ENCODE results near the gene ATP5ME.
A peak's percentile ranks its signal among the peaks of the same experiment; 100 is the strongest.

Gene ATP5ME

DNA sequence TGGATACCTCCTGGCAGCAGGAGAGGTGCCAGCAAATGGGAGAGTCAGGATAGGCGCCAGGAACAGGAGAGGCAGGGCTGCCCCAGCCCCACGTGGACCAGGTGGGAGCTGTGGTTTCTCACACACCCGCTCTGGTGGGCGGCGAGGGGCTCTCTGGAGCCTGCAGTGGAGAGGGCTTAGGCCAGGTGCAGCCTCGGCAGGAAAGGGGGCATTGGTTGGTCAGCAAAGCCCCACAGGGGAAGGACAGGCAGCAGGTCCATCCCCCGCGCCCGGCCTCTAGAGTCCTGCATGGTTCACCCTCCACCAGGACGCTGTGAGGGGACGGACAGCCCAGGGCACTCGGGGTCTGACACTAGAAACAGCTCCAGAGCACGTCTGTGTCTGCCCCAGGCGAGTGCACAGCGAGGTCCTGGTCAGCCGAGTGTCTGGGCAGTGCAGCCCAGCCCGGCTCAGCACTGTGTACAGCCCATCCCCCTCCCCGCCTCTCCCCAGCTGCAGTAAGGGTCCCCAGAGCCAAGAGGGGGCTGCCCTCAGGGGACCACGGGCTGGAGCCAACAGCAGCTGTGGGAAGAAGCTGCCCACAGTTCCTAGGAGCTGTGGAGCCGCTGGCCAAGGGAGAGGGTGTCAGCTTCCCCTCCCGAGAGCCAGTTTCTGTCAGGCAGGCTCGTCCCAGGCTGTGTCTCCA, 8.2 kb downstream of the ATP5ME start:
- no peaks in the 10 kb centered on the region for H3K27me3 ChIP-seq (ENCODE audit: insufficient read depth, low read length)
- no peaks in the 10 kb centered on the region for H3K9me3 ChIP-seq (ENCODE audit: low read length)
- H3K79me2 ChIP-seq (ENCODE audit: insufficient read depth, low read length) = no peaks in the 10 kb centered on the region
- H3K27ac ChIP-seq (ENCODE audit: low read depth, low read length, poor library complexity, severe bottlenecking) = no peak overlapping the region
- no peak overlapping the region for H3K4me3 ChIP-seq (ENCODE audit: low read depth, low read length, poor library complexity, severe bottlenecking)
- no peak overlapping the region for H3K9ac ChIP-seq (ENCODE audit: low read length)
- H2AFZ ChIP-seq (ENCODE audit: low read length) = no peak overlapping the region
- no peak overlapping the region for H3K4me2 ChIP-seq (ENCODE audit: low read length)
- no peaks in the 10 kb centered on the region for H4K20me1 ChIP-seq (ENCODE audit: insufficient read depth, low read length)
- no peaks in the 10 kb centered on the region for H3K36me3 ChIP-seq (ENCODE audit: insufficient read depth, low read length)
- no peak for TF ChIP-seq EZH2 (IDR thresholded peaks at IDR 0.05; ENCODE audit: borderline replicate concordance, low read length)
- TF ChIP-seq, protein P1, sequence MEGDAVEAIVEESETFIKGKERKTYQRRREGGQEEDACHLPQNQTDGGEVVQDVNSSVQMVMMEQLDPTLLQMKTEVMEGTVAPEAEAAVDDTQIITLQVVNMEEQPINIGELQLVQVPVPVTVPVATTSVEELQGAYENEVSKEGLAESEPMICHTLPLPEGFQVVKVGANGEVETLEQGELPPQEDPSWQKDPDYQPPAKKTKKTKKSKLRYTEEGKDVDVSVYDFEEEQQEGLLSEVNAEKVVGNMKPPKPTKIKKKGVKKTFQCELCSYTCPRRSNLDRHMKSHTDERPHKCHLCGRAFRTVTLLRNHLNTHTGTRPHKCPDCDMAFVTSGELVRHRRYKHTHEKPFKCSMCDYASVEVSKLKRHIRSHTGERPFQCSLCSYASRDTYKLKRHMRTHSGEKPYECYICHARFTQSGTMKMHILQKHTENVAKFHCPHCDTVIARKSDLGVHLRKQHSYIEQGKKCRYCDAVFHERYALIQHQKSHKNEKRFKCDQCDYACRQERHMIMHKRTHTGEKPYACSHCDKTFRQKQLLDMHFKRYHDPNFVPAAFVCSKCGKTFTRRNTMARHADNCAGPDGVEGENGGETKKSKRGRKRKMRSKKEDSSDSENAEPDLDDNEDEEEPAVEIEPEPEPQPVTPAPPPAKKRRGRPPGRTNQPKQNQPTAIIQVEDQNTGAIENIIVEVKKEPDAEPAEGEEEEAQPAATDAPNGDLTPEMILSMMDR (IDR thresholded peaks at IDR 0.05; ENCODE audit: low read length) = no peak
- H3K4me1 ChIP-seq (ENCODE audit: insufficient read depth, low read length, severe bottlenecking) = peaks cover 15% of the 10 kb centered on the region
- H3K9me2 ChIP-seq (ENCODE audit: low read depth, low read length) = no peaks in the 10 kb centered on the region
- no peaks in the 10 kb centered on the region for H3F3A ChIP-seq (ENCODE audit: insufficient read depth, low read length)

DNA sequence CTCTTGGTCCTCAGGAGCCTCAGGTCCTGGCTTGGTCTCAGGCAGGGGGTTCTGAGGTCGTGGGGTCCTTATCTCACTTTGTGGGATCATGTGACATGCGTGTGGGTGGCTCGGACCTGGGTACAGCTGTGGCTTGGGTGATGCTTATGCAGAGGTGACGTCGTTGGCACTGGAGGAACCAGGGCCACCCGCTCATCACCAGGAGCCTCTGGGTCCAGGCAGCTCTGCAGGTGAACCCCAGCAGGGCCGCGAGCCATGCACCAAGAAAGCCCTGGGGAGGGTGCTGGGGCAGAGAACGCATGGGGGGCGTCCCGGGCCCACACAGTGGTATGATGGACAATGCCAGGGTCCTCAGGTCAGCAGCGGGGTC, 8.7 kb downstream of the ATP5ME start:
- Histone ChIP-seq H3F3A (ENCODE audit: insufficient read depth, low read length) (no peaks in the 10 kb centered on the region), H3K9me3 (ENCODE audit: low read length) (no peaks in the 10 kb centered on the region), H3K4me3 (ENCODE audit: low read depth, low read length, poor library complexity, severe bottlenecking) (no peak overlapping the region), H3K27me3 (ENCODE audit: insufficient read depth, low read length) (no peaks in the 10 kb centered on the region), H3K4me1 (ENCODE audit: insufficient read depth, low read length, severe bottlenecking) (peaks cover 15% of the 10 kb centered on the region), H2AFZ (ENCODE audit: low read length) (no peak overlapping the region), H3K9me2 (ENCODE audit: low read depth, low read length) (no peaks in the 10 kb centered on the region), H3K79me2 (ENCODE audit: insufficient read depth, low read length) (no peaks in the 10 kb centered on the region), H3K4me2 (ENCODE audit: low read length) (peak overlapping the region; percentile 62; the same call in 1 of the 2 replicates), H3K27ac (ENCODE audit: low read depth, low read length, poor library complexity, severe bottlenecking) (no peak overlapping the region), H4K20me1 (ENCODE audit: insufficient read depth, low read length) (no peaks in the 10 kb centered on the region), H3K36me3 (ENCODE audit: insufficient read depth, low read length) (no peaks in the 10 kb centered on the region), H3K9ac (ENCODE audit: low read length) (no peak overlapping the region)
- TF ChIP-seq, protein P1 (IDR thresholded peaks at IDR 0.05; ENCODE audit: low read length) = no peak
- no peak for TF ChIP-seq EZH2 (IDR thresholded peaks at IDR 0.05; ENCODE audit: borderline replicate concordance, low read length)

DNA sequence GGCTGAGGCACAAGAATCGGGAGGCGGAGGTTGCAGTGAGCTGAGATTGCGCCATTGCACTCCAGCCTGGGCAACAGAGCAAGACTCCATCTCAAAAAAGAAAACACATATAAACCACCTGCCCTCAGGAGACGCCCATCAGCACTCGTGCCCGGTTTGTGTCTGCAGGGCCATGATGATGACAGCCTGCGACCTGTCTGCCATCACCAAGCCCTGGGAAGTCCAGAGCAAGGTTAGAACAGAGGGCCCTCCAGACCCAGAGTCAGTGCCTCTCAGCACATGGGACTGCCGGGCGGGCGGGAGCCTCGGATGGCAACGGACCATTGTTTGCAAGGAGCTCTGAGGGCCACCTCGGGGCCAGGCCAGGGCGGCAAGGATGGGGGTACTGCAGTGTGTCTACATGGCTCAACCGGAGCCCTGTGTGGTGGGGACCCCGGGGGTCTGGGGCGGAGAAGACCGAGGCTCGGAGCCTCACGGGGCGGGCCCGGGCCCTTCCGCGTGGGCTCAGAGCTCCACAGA, 9.3 kb downstream of the ATP5ME start:
- H3K9ac ChIP-seq (ENCODE audit: low read length) = no peak overlapping the region
- H3K4me3 ChIP-seq (ENCODE audit: low read depth, low read length, poor library complexity, severe bottlenecking) = peak overlapping the region; percentile 73
- no peaks in the 10 kb centered on the region for H3F3A ChIP-seq (ENCODE audit: insufficient read depth, low read length)
- H3K9me3 ChIP-seq (ENCODE audit: low read length) = no peaks in the 10 kb centered on the region
- no peak overlapping the region for H3K27ac ChIP-seq (ENCODE audit: low read depth, low read length, poor library complexity, severe bottlenecking)
- H3K79me2 ChIP-seq (ENCODE audit: insufficient read depth, low read length) = no peaks in the 10 kb centered on the region
- H4K20me1 ChIP-seq (ENCODE audit: insufficient read depth, low read length) = no peaks in the 10 kb centered on the region
- H3K9me2 ChIP-seq (ENCODE audit: low read depth, low read length) = no peaks in the 10 kb centered on the region
- H3K36me3 ChIP-seq (ENCODE audit: insufficient read depth, low read length) = no peaks in the 10 kb centered on the region
- H2AFZ ChIP-seq (ENCODE audit: low read length) = no peak overlapping the region
- H3K4me2 ChIP-seq (ENCODE audit: low read length) = peak overlapping the region; percentile 62; the same call in 1 of the 2 replicates
- no peaks in the 10 kb centered on the region for H3K27me3 ChIP-seq (ENCODE audit: insufficient read depth, low read length)
- no peak for TF ChIP-seq EZH2 (IDR thresholded peaks at IDR 0.05; ENCODE audit: borderline replicate concordance, low read length)
- TF ChIP-seq, protein P1 (IDR thresholded peaks at IDR 0.05; ENCODE audit: low read length) = no peak
- peaks cover 15% of the 10 kb centered on the region for H3K4me1 ChIP-seq (ENCODE audit: insufficient read depth, low read length, severe bottlenecking)

Data from OCI-LY1 (cell line).